ENCODE results near the gene LAMA2.

LAMA2 gene

DNA sequence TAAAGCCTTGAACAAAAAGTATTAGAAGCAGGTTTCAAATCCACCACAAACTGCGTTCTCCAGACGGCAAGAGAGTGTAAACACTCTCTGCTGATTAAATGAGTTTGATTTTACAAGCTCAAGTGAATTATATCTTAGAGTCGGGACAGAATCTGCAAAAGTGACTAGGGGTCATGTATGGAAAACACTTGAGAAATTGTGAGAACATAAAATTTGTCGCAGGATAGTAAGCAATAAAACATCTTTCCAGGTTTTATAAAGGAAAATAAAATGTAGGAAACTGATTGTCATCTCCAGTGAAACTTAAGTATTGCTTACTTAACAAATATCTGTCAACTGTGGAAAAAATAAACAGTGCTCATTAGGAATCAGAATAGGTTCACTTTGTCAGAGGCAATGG lies 452.9 kb downstream of the LAMA2 start:
- DNase-seq = no peak

DNA sequence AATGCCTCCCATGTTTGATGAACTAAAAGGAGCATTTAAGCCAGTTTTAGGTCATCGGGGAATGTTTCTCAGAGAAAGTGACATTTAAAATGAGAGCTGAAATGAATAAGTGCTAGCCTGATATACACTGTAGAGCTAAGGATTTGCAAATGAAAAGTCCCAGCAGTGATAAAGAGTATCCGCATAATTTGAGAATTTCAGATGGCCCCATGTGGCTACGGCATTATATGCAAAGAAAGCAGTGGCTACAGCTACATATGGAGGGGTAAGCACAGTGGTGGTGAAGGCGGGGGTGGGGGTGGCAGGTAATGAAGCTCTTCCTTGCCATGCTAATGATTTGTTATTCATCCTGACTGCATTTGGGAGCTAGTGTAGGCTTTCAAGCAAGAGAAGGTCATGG lies 455.7 kb downstream of the LAMA2 start:
- no peak for DNase-seq

DNA sequence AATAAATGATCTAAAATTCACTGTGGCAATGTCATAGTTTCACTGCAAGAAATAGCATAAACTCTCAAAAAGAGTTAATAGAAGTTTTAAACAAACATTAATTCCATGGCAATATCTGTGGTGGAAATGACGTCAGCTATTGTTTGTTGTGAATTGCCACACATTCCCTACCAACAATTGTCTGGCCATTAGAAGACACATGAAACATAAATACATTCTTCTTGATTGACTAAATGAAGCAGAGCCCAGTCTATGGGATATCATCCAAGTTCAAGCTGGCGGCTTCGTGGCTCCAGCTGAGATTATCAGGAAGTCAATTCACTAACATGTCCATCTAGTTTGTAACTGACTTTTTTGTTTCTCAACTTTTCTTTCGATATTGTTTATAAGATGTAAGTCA lies 458.0 kb downstream of the LAMA2 start:
- DNase-seq = peak; percentile 89

DNA sequence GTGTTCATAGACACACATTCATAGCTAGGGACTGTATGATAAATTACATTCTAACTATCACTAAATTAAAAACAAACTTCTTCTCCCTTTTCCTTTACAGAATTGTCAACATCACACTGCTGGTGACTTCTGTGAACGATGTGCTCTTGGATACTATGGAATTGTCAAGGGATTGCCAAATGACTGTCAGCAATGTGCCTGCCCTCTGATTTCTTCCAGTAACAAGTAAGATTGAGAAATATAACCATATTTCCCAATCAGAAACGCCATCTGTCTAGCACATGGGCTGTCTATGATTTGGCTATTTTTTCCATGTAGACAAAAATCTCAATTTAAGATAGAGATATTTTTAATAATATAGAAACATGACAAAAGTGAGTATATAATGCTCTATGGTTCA lies 459.3 kb downstream of the LAMA2 start:
- DNase-seq = peak; percentile 16

DNA sequence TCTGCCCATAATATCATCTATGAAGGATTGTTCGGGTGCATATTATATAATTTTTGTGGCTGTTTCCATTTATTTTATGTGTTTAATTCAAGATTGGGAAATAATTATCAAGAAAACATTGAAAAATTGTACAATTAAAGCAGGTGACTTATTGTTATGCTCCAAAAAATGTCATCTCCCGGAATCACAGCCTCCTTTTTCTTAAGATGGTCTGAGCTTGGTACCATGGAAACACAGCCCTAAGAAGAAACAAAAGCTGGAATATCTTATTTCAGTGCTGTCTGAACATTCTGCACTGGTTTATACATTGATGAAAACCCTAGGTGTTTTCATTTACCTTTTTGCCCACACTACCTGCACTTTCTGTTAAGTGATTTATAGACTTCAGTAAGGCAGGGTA lies 459.9 kb downstream of the LAMA2 start:
- no peak for DNase-seq

DNA sequence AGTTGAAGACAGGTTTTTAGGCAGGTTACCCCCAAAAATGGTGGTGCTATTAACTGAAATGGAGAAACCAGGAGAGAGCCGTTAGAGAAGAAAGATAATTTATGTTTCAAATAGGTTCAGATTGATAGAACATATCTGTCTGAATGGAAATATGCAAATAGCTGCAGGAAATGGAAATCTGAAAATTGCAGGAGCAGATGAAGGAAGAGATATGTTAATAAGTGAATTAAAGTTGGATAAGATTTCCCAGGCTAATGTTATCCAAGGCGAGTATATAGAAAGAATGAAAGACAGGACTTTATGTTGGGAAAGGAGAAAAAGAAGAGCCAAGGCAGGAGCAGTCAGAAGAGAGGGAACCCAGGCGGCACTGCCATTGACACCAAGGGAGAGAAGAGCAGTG lies 461.4 kb downstream of the LAMA2 start:
- DNase-seq = no peak

DNA sequence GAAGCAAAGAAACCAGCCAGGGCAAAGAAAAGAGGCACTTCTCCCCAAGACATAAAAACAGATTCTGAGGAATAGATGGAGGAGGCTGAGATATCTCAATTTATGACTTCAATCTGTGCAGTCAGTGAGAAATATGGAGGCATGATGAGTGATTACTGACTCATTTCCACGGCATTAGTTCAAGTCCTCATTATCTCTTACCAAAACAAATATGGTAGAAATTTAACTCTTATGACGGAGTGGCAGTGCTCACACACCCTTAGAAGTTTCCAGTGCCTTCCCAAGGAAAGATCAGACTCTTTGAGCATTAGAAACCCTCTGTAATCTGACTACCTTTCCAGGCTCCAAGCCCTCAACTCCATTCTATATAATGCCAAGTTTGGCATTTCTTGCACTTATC lies 463.0 kb downstream of the LAMA2 start:
- peak; percentile 77 for DNase-seq

DNA sequence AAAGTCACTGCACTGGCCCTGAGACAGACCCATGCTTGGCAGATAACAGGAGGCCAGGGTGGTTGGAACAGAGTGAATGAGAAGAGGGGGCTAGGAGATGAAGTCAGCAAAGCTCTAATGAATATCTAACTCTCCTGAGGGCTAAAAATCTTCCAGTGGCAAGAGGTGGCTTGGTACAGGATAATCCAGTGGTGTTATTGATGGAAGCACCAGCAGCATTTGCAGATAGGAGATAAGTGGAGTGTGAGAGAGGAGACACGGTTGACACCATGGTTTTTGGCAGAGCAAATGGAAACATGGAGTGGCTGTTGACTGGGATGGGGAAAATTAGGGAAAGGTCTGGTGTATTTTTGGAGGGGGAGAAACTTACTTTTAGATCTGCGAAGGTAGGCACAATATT lies 464.0 kb downstream of the LAMA2 start:
- no peak for DNase-seq

DNA sequence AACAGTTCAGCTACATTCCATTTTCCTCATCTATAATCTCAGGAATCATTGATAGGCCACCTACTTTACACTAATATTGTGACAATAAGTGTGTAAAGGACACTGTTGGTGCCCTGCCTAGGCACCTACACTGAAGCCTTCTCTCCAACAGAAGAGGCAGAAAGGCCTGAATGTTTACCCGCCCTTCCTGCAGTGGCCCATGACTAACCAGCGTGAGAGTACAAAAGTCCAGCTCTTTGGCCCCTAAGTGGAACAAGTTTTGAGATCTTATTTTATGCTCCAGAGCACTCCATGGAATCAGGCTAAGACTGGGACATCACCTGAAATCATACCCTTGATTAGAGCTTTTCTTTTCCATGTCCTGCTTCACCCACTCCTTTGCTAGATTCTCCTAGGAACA lies 467.3 kb downstream of the LAMA2 start:
- DNase-seq = no peak

DNA sequence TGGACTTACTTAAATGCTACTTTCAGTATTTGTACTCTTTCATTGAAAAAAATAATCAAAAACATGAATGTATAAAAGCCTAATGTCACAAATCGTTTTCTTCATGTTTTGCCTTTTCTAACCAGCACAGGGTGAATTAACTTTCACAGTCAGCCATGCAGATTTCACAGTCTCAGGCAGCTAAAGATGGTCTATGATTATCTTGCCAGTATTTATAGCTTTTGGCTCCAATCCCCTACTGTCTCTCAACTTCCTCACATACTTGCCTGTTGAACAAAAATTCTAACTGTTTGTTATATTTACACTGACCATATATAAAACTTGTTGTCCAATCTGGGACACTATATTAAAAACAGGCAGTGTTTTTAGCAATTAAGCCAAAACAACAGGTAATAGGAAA lies 468.9 kb downstream of the LAMA2 start:
- no peak for DNase-seq

DNA sequence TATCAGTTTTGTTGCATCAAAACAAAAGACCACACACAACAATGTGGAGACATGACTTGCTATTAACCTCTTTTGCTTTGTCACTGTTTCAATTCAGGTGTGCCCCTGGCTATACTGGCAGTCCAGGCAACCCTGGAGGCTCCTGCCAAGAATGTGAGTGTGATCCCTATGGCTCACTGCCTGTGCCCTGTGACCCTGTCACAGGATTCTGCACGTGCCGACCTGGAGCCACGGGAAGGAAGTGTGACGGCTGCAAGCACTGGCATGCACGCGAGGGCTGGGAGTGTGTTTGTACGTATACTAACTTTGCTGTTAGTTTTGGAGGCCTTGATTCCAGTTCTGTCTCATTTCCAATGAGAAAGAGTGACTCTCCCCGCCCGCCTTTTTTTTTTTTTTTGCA lies 470.1 kb downstream of the LAMA2 start:
- DNase-seq = no peak

DNA sequence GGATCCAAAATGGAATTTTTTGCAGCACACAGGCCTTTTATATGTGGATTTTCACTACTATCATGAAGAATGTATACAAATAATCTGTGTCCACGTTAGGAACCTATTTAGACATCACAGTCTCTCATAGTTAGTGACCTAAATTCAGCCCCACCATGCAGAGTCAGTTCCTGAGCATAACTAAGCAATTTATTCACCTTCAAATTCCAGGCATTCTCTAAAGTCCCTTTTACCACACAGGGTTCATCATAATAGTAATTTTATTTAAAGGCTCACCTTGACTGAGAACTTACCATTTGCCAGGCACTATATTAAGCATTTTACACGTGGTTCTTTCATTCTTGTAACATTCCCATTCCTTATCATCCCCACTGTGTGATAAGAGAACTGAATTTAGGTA lies 473.2 kb downstream of the LAMA2 start:
- DNase-seq = no peak

DNA sequence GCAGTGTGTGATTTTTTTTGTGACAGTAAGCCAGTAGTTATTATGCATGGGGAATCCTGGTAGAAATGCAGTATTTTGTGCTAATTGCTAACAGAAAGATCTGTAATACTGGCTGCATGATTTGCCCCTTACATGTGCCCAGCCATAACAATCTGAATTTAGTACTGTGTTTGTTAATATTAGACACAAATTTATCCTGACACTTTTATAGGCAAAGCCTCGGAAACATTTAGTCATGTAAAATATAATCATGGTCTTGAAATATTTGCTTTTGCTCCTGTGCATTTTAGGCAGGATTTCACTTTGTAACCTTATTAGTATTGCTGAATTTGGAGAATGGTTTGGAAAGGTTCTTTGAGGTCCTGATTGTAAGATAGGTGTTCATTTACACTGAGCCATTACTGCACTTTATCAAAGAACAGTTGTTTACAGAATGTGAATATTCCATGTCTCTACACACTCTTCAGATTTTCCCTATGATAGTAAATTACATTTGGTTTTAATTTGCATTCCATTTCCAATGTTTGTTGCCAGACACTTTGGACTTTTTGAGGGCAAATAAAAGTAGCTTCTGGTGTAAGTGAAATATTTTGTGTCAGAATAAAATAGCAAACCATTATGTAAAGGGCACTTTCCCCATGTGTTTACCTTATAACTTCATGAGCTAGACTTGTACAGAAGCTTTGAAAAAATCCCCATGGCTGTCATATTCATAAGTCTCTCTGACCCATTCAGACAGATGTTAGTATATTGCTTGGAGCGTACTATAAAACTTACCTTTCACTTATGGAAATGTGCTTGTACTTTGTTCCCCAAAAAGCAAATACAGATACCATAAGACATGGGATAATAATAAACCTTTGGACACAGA lies 477.1 kb downstream of the LAMA2 start:
- DNase-seq = no peak

DNA sequence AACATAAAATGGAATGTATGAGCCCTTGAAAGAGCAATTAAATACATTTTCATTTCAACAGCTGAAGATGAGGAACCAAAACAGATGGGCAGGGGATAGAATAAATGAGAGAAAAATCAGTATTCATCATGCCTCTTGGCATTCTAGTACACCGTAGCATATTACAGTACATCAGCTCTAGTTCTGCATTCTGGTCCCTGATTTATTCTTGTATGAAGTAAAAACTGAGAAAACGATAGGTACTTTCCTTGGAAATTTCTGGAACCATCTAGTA lies 477.7 kb downstream of the LAMA2 start:
- no peak for DNase-seq

DNA sequence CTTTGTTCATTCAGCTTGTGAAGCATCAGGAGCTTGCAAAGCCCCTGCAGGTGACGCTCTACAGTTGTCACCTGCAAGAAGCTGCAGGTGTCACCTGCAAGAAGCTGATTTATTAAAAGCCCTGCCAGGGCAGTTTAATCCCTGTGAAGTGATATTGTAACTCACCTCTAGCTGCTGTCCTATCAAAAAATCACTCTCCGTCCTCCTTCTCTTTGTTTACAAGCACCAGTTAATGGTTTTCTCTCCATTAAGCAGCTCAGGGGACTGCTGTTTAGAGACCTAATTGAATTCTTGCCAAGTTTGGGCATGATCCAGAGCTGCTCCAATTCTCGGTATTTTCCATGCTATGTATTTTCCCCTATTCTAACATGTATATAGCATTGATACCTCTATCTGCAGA lies 481.1 kb downstream of the LAMA2 start:
- no peak for DNase-seq

DNA sequence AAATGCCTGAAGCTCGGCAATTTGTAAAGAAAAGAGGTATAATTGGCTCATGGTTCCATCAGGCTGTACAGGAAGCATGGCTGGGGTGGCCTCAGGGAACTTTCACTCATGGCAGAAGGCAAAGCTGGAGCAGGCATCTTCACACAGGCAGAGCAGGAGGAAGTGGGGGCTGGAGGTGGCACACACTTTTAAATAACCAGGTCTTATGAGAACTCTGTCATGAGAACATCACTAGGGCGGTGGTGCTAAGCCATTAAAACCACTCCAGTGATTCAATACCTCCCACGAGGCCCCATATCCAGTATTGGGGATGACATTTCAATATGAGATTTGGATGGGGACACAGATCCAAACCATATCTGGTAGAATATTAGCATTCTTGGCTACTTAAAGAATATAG lies 481.8 kb downstream of the LAMA2 start:
- no peak for DNase-seq

DNA sequence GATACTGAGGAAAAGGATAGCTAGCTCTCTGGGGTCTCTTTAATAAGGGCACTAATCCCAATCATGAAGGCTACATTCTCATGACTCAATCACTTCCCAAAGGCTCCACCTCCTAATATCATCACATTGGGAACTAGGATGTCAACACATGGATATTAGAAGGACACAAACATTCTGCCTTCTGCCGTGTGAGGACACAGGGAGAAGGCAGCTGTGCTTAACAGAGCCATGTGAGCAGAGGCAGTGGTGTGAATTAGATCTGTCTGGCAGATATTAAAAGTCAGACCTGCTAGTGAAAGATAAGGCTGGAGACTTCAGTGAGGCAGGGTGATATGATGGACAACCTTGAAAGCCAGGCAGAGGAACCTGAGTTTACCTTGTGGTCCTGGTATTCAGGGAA lies 485.1 kb downstream of the LAMA2 start:
- no peak for DNase-seq

DNA sequence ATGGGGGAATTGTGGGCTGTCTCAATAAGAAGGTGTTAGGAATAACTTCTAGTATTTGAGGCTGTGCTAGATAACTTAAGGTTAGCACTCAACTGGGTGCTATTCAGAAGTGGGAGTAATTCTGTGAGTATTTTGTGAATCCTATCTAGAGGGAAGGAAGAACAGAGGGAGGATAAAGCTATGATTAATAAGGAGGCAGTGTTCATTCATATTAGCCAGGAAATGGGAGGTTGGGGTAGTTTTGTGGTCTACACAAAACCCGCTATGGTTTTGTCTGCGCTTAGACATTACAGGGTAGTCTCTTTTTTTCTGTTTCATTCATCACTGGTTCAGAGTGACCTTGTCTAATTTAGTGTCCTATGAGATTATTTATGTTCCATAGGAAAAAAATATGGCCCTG lies 486.0 kb downstream of the LAMA2 start:
- DNase-seq = no peak

DNA sequence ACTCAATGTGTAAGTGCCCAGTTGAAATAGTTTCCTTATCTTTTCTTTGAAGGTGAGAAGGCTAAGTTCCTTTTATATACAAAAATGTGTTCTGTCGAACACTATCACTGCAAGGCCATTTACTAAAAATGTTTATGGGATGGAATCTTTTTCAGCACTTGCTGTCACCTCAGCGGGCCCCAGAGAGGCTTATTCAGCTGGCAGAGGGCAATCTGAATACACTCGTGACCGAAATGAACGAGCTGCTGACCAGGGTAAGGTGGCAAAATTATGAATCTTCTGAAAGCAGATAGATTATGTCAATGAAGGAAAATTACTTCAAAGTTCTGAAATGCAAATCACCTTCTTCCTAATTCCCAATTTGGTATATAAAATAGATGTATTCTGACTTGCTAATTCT lies 486.8 kb downstream of the LAMA2 start:
- no peak for DNase-seq

DNA sequence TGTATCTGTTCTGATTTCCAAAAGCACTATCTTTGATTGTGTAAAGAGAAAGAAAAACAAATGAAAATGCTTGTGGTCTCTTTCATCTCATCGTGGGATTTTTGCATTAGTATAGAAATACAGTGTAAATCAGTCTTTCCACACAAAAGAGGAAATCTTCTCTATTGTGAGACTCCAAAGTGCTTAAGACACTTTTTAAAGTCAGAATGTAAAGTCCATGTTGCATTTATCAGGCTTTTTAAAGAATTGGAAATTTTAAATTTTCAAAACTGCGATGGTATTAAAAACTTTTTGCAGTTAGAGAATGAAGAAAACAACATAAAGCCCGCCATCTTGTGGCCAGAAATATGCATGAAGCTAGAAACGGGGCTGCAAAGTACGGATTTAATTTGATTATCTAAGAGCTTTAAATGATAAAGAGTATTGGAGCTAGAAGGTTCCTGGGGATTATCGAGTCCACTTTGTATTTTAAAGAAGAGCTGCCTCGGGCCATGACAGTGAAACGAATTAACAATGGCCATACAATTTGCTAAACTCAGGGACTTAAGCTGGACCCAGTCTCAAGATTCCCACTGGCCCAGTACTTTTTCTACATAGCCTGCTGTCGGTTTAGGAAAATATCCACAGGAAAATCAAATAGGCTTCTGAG lies 487.5 kb downstream of the LAMA2 start:
- peak; percentile 56 for DNase-seq

DNA sequence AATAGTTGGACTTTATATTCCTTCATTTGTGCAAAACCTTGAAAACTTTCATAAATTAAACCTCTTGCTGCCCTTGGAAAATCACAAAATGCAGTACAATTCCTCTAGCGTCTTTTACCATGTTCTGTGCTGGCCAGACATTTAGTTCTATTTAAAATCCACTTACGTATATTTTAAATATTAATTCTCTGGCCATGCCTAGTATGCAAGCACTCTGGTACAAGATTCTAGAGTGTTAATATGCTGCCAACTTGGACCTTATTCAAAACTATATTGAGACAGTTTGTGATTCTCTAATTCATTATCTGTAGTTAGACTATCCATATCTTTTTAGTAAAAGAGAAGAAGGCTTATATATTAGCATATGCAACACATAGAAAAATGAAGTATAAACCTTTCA lies 498.9 kb downstream of the LAMA2 start:
- no peak for DNase-seq

DNA sequence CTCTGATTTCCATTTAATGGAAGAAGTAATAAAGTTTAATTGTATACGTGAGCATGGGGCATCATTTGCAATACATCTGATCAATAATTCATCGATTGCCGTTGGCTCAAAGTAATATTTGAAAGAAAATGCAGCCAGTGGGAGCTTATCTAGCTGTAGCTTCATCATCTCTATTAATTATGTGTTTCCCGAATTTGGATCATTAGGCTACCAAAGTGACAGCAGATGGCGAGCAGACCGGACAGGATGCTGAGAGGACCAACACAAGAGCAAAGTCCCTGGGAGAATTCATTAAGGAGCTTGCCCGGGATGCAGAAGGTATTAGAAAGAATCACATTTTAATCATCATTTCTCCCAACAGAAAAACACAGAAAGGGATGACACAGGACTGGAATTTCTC lies 500.0 kb downstream of the LAMA2 start:
- DNase-seq = no peak

DNA sequence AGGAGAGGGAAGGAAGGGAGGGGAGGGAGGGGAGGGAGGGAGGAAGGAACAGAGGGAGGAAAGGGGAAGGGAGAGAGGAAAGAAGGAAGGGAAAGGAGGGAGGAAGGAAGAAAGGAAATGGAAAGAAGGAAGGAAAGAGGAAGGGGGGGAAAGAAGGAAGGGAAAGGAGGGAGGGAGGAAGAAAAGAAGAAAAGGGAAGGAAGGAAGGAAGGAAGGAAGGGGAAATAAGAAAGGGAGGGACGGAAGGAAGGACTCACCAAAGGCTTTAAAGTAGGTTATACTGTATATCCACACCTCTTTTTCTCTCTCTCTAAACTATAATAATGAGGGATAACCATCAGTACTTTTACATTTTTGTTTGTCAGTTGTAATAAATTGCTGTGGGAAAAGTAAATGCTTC lies 502.2 kb downstream of the LAMA2 start:
- no peak for DNase-seq

DNA sequence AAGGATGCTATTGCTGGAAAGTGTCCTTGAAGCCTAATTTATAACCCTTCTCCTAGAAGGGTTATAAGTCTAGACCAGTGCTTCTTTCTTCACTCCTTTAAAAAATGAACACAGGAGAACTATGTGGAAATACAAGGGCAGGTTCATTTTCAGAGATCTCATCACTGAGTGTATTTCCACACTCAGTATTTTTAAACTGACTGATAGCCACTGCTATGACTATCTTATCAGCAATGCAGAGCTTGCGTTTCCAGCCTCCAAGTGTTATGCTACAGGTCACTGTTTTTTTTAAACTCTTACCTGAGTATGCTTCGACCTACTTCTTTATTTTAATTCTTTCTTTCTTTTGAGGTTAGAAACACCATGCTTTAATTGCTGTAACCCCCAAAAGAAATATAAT lies 508.0 kb downstream of the LAMA2 start:
- DNase-seq = no peak

DNA sequence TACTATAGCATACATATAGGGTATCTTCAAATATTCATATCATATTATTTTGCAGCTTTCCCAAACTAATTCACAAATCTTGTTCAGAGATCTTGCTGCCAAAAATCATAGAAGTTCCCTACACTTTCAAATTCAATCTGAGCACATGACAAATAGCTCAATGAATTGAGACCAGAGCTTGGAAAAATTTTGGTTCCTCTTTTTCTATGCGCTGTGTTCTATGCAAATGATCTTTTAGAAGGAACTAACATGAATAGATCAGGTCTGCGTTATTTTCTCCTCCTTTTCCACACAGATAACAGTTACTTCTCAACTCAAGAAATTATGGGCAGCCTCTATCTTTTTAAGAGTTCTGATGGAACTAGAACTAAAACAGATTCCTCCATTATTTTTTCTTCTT lies 510.7 kb downstream of the LAMA2 start:
- no peak for DNase-seq
